Hepatocyte (in vitro differentiated cells): Measurements from ENCODE around the gene HM13. TPM values are rescaled to one million over a fixed set of nuclear protein-coding genes. Genes with fewer than 3 reads are reported as not detected.
"Not testable (repeated sequence)": the region's sequence is repeated elsewhere in the genome, so short reads cannot be mapped to it uniquely, and the experiment has no call there.

Experiments
- DNase-seq: peaks from one replicate; pipeline ENCODE4 v3.0.0-alpha.2; 2016; ENCODE audit warnings: low spot score
- H2AFZ ChIP-seq: fragments of 200-600 bp; sonication (generic); 2 replicates; pipeline ENCODE4 v1.6.0; 2016; ENCODE audit warnings: antibody characterized with exemption, mild to moderate bottlenecking
- H3K27ac ChIP-seq: fragments of 200-600 bp; sonication (generic); 2 replicates; pipeline ENCODE4 v1.5.1; 2016; ENCODE audit warnings: mild to moderate bottlenecking
- H3K27me3 ChIP-seq: fragments of 200-600 bp; sonication (generic); 2 replicates; pipeline ENCODE4 v1.6.1; 2016
- H3K36me3 ChIP-seq: fragments of 200-600 bp; sonication (generic); replicated peaks from 2 replicates; pipeline ENCODE4 v1.5.1; 2016; ENCODE audit warnings: low read depth; ENCODE audit not compliant: insufficient read depth
- H3K4me1 ChIP-seq: fragments of 200-600 bp; sonication (generic); 2 replicates; pipeline ENCODE4 v1.5.1; 2016; ENCODE audit warnings: mild to moderate bottlenecking, moderate library complexity; ENCODE audit not compliant: insufficient read depth
- H3K4me2 ChIP-seq: fragments of 200-600 bp; sonication (generic); 2 replicates; pipeline ENCODE4 v1.6.0; 2016
- H3K4me3 ChIP-seq: fragments of 200-600 bp; sonication (generic); 2 replicates; pipeline ENCODE4 v1.5.1; 2016; ENCODE audit warnings: mild to moderate bottlenecking
- H3K79me2 ChIP-seq: fragments of 200-600 bp; sonication (generic); 2 replicates; pipeline ENCODE4 v1.6.0; 2017; ENCODE audit warnings: mild to moderate bottlenecking
- H3K9me2 ChIP-seq: fragments of 200-600 bp; sonication (generic); replicated peaks from 2 replicates; pipeline ENCODE4 v1.6.0; 2017; ENCODE audit warnings: mild to moderate bottlenecking; ENCODE audit not compliant: insufficient read depth
- H3K9me3 ChIP-seq: fragments of 200-600 bp; sonication (generic); 2 replicates; pipeline ENCODE4 v1.5.1; 2016; ENCODE audit warnings: low read depth, mild to moderate bottlenecking
- H4K20me1 ChIP-seq: fragments of 200-600 bp; sonication (generic); 2 replicates; pipeline ENCODE4 v1.6.0; 2016; ENCODE audit warnings: mild to moderate bottlenecking; ENCODE audit not compliant: insufficient read depth, poor library complexity, severe bottlenecking
- CTCF ChIP-seq: fragments of 200-600 bp; sonication (generic); IDR thresholded peaks from 2 replicates; pipeline ENCODE4 v1.5.1; 2016; ENCODE audit warnings: antibody characterized with exemption, mild to moderate bottlenecking; ENCODE audit not compliant: poor library complexity
- EZH2 ChIP-seq: fragments of 200-600 bp; sonication (generic); IDR thresholded peaks from 2 replicates; pipeline ENCODE4 v1.6.1; 2016; ENCODE audit warnings: antibody characterized with exemption, mild to moderate bottlenecking, borderline replicate concordance
- EZH2phosphoT487 ChIP-seq: fragments of 200-600 bp; sonication (generic); IDR thresholded peaks from one replicate; pipeline ENCODE4 v1.6.1; 2018; ENCODE audit warnings: antibody characterized with exemption, mild to moderate bottlenecking, low read depth, moderate library complexity; ENCODE audit not compliant: unreplicated experiment, severe bottlenecking
- WGBS: methylation state at CpG from one replicate; pipeline ENCODE4 v1.1.6; 2016; ENCODE audit warnings: low lambda C conversion rate; ENCODE audit errors: missing lambda C conversion rate; 5-methylcytosine and 5-hydroxymethylcytosine counted together
- polyA plus RNA-seq: library from polyadenylated mRNA; unstranded; fragments of >200 nt; fragmentation: Nextera tagmentation; extraction: Ambion mirVana; gene quantifications from 2 replicates; pipeline ENCODE4 v1.2.1, GENCODE V29; 2016
- total RNA-seq: library from RNA; depleted of rRNA; stranded (reverse); fragments of >200 nt; gene quantifications from 2 replicates; pipeline ENCODE4 v1.2.3, GENCODE V29; 2014

HM13 gene
- total and polyA plus RNA-seq, 2 experiments from 2014 or later: 219 to 461 TPM

DNA sequence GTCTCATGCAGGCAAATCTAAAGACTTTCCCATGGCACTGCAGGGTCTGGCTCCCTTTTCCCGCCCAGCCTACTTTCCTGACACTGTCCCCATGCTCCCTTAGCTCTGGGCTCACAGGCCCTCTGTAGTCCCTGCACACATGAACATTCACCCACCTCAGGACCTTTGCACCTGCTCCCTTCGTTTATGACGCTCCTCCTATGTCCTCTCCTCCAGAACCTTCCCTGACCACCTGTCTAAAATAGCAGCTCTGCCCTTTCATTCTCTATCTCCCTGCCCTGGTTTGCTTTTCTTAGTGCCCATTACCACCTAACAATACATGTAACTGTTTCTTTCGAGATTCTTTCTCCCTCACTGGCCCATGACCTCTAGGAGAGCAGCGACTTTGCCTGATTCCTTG, 22.3 kb downstream of the HM13 start:
- Histone ChIP-seq H3K79me2 (peaks cover 39% of the 10 kb centered on the region), H2AFZ (no peak overlapping the region), H3K27me3 (no peaks in the 10 kb centered on the region), H3K4me3 (no peak overlapping the region), H3K4me1 (no peaks in the 10 kb centered on the region), H4K20me1 (peaks cover 2% of the 10 kb centered on the region), H3K4me2 (no peak overlapping the region), H3K9me3 (no peaks in the 10 kb centered on the region), H3K9me2 (no peaks in the 10 kb centered on the region), H3K36me3 (no peaks in the 10 kb centered on the region), H3K27ac (no peak overlapping the region)
- WGBS: 98% methylated on average over 5 of the region's 5 CpGs
- no peak for DNase-seq
- TF ChIP-seq CTCF: no peak
- TF ChIP-seq EZH2: no peak
- TF ChIP-seq EZH2phosphoT487: no peak

GRCh38 chr20:31537116-31537871, 23.1 kb downstream of the HM13 start:
- H3K4me2 ChIP-seq: no peak overlapping the region
- H3K79me2 ChIP-seq: peaks cover 31% of the 10 kb centered on the region
- H3K4me3 ChIP-seq: no peak overlapping the region
- TF ChIP-seq EZH2 (no peak), EZH2phosphoT487 (no peak)
- no peak for DNase-seq
- no peaks in the 10 kb centered on the region for H3K27me3 ChIP-seq
- H3K9me3 ChIP-seq: no peaks in the 10 kb centered on the region
- H3K27ac ChIP-seq: no peak overlapping the region
- WGBS: 93% methylated on average over 8 of the region's 8 CpGs
- H3K4me1 ChIP-seq: no peaks in the 10 kb centered on the region
- no peaks in the 10 kb centered on the region for H3K36me3 ChIP-seq
- no peak overlapping the region for H2AFZ ChIP-seq
- peaks cover 2% of the 10 kb centered on the region for H4K20me1 ChIP-seq
- no peaks in the 10 kb centered on the region for H3K9me2 ChIP-seq

GRCh38 chr20:31537890-31538289, 23.6 kb downstream of the HM13 start:
- no peak overlapping the region for H3K27ac ChIP-seq
- peaks cover 26% of the 10 kb centered on the region for H3K79me2 ChIP-seq
- no peak for TF ChIP-seq EZH2
- no peak for TF ChIP-seq CTCF
- no peak for TF ChIP-seq EZH2phosphoT487
- H2AFZ ChIP-seq: no peak overlapping the region
- H4K20me1 ChIP-seq: peaks cover 2% of the 10 kb centered on the region
- no peaks in the 10 kb centered on the region for H3K9me2 ChIP-seq
- no peaks in the 10 kb centered on the region for H3K36me3 ChIP-seq
- no peak for DNase-seq
- no peaks in the 10 kb centered on the region for H3K27me3 ChIP-seq
- no peak overlapping the region for H3K4me3 ChIP-seq
- no peaks in the 10 kb centered on the region for H3K9me3 ChIP-seq
- H3K4me1 ChIP-seq: no peaks in the 10 kb centered on the region
- H3K4me2 ChIP-seq: no peak overlapping the region
- 90% methylated on average over 4 of the region's 4 CpGs for WGBS

- peaks cover 26% of the 10 kb centered on the region for H3K79me2 ChIP-seq
- H3K4me1 ChIP-seq: no peaks in the 10 kb centered on the region
- 92% methylated on average over 4 of the region's 4 CpGs for WGBS
- H3K27me3 ChIP-seq: no peaks in the 10 kb centered on the region
- DNase-seq: no peak
- no peak overlapping the region for H3K27ac ChIP-seq
- no peak overlapping the region for H3K4me2 ChIP-seq
- H3K4me3 ChIP-seq: no peak overlapping the region
- H3K36me3 ChIP-seq: no peaks in the 10 kb centered on the region
- H4K20me1 ChIP-seq: peaks cover 2% of the 10 kb centered on the region
- H2AFZ ChIP-seq: no peak overlapping the region
- no peaks in the 10 kb centered on the region for H3K9me2 ChIP-seq
- no peak for TF ChIP-seq EZH2
- no peak for TF ChIP-seq EZH2phosphoT487
- no peak for TF ChIP-seq CTCF
- H3K9me3 ChIP-seq: no peaks in the 10 kb centered on the region
These were observed 24.1 kb downstream of the HM13 start for GRCh38 chr20:31538326-31538725.

- not testable (repeated sequence) for H3K4me2 ChIP-seq, H3K4me1 ChIP-seq, H3K27me3 ChIP-seq, H3K4me3 ChIP-seq, H3K9me2 ChIP-seq, H3K27ac ChIP-seq, H2AFZ ChIP-seq, H4K20me1 ChIP-seq, DNase-seq, H3K36me3 ChIP-seq, H3K9me3 ChIP-seq
- WGBS: 94% methylated on average over 3 of the region's 3 CpGs
- peaks cover 20% of the 10 kb centered on the region for H3K79me2 ChIP-seq
These were observed 25.4 kb downstream of the HM13 start for GRCh38 chr20:31539636-31540035.
